CD8-positive, alpha-beta memory T cell (primary cell): ENCODE results near the gene CNTN2. TPM values are rescaled to one million over a fixed set of nuclear protein-coding genes. Genes with fewer than 3 reads are reported as not detected.
A peak's percentile ranks its signal among the peaks of the same experiment; 100 is the strongest.

ENCODE experiments used
- CTCF ChIA-PET: fragments of 350-600 bp; sonication (Branson Sonifier 250); formaldehyde crosslinking; loops from one replicate; lab custom pipeline; 2021; ENCODE audit warnings: antibody characterized with exemption; lab: Charles Lee
- POLR2A ChIA-PET: fragments of 350-600 bp; sonication (Branson Sonifier 250); formaldehyde crosslinking; loops from one replicate; lab custom pipeline; 2021; ENCODE audit warnings: antibody characterized with exemption; lab: Charles Lee
- DNase-seq, 5 donors: peaks; one replicate each; pipeline versions ENCODE4 v3.0.0 to v3.0.0-alpha.2; 2020 to 2022; ENCODE audit warnings: mixed read lengths in 1 of 5
- H3K27ac ChIP-seq: one replicate; pipeline ENCODE4 v1.7.0; 2013; ENCODE audit warnings: low read depth, mild to moderate bottlenecking, low read length, moderate library complexity
- H3K27me3 ChIP-seq: 2 replicates; pipeline ENCODE4 v1.7.0; 2013; ENCODE audit warnings: low read length, mild to moderate bottlenecking; ENCODE audit not compliant: insufficient read depth, poor library complexity, severe bottlenecking
- H3K36me3 ChIP-seq: 2 replicates; pipeline ENCODE4 v1.7.0; 2013; ENCODE audit warnings: mild to moderate bottlenecking, low read length, moderate library complexity; ENCODE audit not compliant: insufficient read depth
- H3K4me1 ChIP-seq: 2 replicates; pipeline ENCODE4 v1.7.0; 2013; ENCODE audit warnings: mild to moderate bottlenecking, low read length, moderate library complexity; ENCODE audit not compliant: insufficient read depth
- H3K4me3 ChIP-seq: 2 replicates; pipeline ENCODE4 v1.7.0; 2013; ENCODE audit warnings: mild to moderate bottlenecking, low read length
- H3K9me3 ChIP-seq: 2 replicates; pipeline ENCODE4 v1.7.0; 2013; ENCODE audit warnings: mild to moderate bottlenecking, low read length
- H3K27ac Mint-ChIP-seq, 8 donors: one replicate each; pipeline ENCODE4 v1.8.0; 2020 to 2021; ENCODE audit warnings: mixed read lengths in 8 of 8, mild to moderate bottlenecking in 6 of 8, inconsistent platforms in 3 of 8, moderate library complexity in 3 of 8
- H3K27me3 Mint-ChIP-seq, 2 donors: one replicate each; pipeline ENCODE4 v1.8.0; 2020 to 2021; ENCODE audit warnings: mixed read lengths in 2 of 2, mild to moderate bottlenecking in 1 of 2, moderate library complexity in 1 of 2
- H3K36me3 Mint-ChIP-seq, 3 donors: one replicate each; pipeline ENCODE4 v1.8.0; 2020 to 2021; ENCODE audit warnings: mixed read lengths in 3 of 3, inconsistent platforms in 1 of 3, mild to moderate bottlenecking in 1 of 3
- H3K4me1 Mint-ChIP-seq, 3 donors: one replicate each; pipeline ENCODE4 v1.8.0; 2020 to 2021; ENCODE audit warnings: mixed read lengths in 3 of 3, inconsistent platforms in 1 of 3, mild to moderate bottlenecking in 1 of 3
- H3K4me3 Mint-ChIP-seq, 7 donors: one replicate each; pipeline ENCODE4 v1.8.0; 2020 to 2021; ENCODE audit warnings: mixed read lengths in 7 of 7, mild to moderate bottlenecking in 6 of 7, moderate library complexity in 4 of 7, inconsistent platforms in 2 of 7
- H3K9me3 Mint-ChIP-seq, 5 donors: one replicate each; pipeline ENCODE4 v1.8.0; 2020 to 2022; ENCODE audit warnings: mixed read lengths in 5 of 5, mild to moderate bottlenecking in 3 of 5, moderate library complexity in 2 of 5, inconsistent platforms in 1 of 5
- polyA plus RNA-seq: library from polyadenylated mRNA; unstranded; fragments of 300-500 nt; fragmentation: Illumina TruSeq; gene quantifications from one replicate; pipeline ENCODE4 v1.2.3, GENCODE V29; 2021
- total RNA-seq, 2 experiments: library from RNA; stranded (reverse); gene quantifications; one replicate each; pipeline ENCODE4 v1.2.3, GENCODE V29; 2021

CNTN2 gene
- total and polyA plus RNA-seq, 3 experiments from 2014 or later = not detected

- Histone ChIP-seq H3K4me1 (no peaks in the 10 kb centered on the region), H3K27ac (no peak overlapping the region), H3K9me3 (no peaks in the 10 kb centered on the region), H3K36me3 (no peaks in the 10 kb centered on the region), H3K27me3 (no peaks in the 10 kb centered on the region), H3K4me3 (no peak overlapping the region)
- Mint-ChIP-seq H3K36me3 (no peaks in the 10 kb centered on the region), H3K9me3 (no peaks in the 10 kb centered on the region), H3K27ac (no peak overlapping the region), H3K4me1 (no peaks in the 10 kb centered on the region), H3K4me3 (no peak overlapping the region), H3K27me3 (peaks cover 4 to 30% of the 10 kb centered on the region in 2 donors)
- ChIA-PET POLR2A (no interaction called here), CTCF (no interaction called here)
- no peak for DNase-seq
Observed at GRCh38 chr1:205003358-205004131, 39.5 kb upstream of the CNTN2 start.

- H3K36me3 ChIP-seq = no peaks in the 10 kb centered on the region
- H3K4me1 ChIP-seq = no peaks in the 10 kb centered on the region
- Mint-ChIP-seq H3K36me3 (no peaks in the 10 kb centered on the region), H3K27ac (peak overlapping the region in 1 of 8 donors; percentile 34), H3K27me3 (peaks cover 6 to 30% of the 10 kb centered on the region in 2 donors), H3K4me1 (no peaks in the 10 kb centered on the region), H3K9me3 (no peaks in the 10 kb centered on the region), H3K4me3 (no peak overlapping the region)
- H3K27me3 ChIP-seq = no peaks in the 10 kb centered on the region
- no peak overlapping the region for H3K4me3 ChIP-seq
- H3K9me3 ChIP-seq = no peaks in the 10 kb centered on the region
- ChIA-PET POLR2A (no interaction called here), CTCF (no interaction called here)
- no peak overlapping the region for H3K27ac ChIP-seq
- DNase-seq = no peak
Observed at GRCh38 chr1:205004351-205004750, 38.7 kb upstream of the CNTN2 start.

GRCh38 chr1:205008896-205009295 lies 34.1 kb upstream of the CNTN2 start:
- no peaks in the 10 kb centered on the region for H3K9me3 ChIP-seq
- no peaks in the 10 kb centered on the region for H3K27me3 ChIP-seq
- Mint-ChIP-seq H3K27ac (no peak overlapping the region), H3K4me3 (no peak overlapping the region), H3K4me1 (no peaks in the 10 kb centered on the region), H3K36me3 (no peaks in the 10 kb centered on the region), H3K9me3 (no peaks in the 10 kb centered on the region), H3K27me3 (peaks cover 2 to 4% of the 10 kb centered on the region in 2 donors)
- H3K27ac ChIP-seq = no peak overlapping the region
- POLR2A ChIA-PET = no interaction called here
- CTCF ChIA-PET = no interaction called here
- no peak for DNase-seq
- no peaks in the 10 kb centered on the region for H3K36me3 ChIP-seq
- no peaks in the 10 kb centered on the region for H3K4me1 ChIP-seq
- H3K4me3 ChIP-seq = no peak overlapping the region

GRCh38 chr1:205009670-205010069 lies 33.3 kb upstream of the CNTN2 start:
- H3K27me3 ChIP-seq = no peaks in the 10 kb centered on the region
- H3K9me3 ChIP-seq = no peaks in the 10 kb centered on the region
- DNase-seq = no peak
- no peaks in the 10 kb centered on the region for H3K36me3 ChIP-seq
- ChIA-PET CTCF (no interaction called here), POLR2A (no interaction called here)
- H3K27ac Mint-ChIP-seq = no peak overlapping the region
- H3K4me3 ChIP-seq = no peak overlapping the region
- H3K27me3 Mint-ChIP-seq = peaks cover 2 to 4% of the 10 kb centered on the region in 2 donors
- no peak overlapping the region for H3K27ac ChIP-seq
- H3K4me1 ChIP-seq = no peaks in the 10 kb centered on the region
- H3K4me3 Mint-ChIP-seq = no peak overlapping the region
- H3K4me1 Mint-ChIP-seq = no peaks in the 10 kb centered on the region
- H3K9me3 Mint-ChIP-seq = no peaks in the 10 kb centered on the region
- H3K36me3 Mint-ChIP-seq = no peaks in the 10 kb centered on the region

GRCh38 chr1:205012391-205013140 lies 30.4 kb upstream of the CNTN2 start:
- no peaks in the 10 kb centered on the region for H3K36me3 ChIP-seq
- Mint-ChIP-seq H3K4me3 (no peak overlapping the region), H3K4me1 (no peaks in the 10 kb centered on the region), H3K9me3 (no peaks in the 10 kb centered on the region), H3K27me3 (peaks cover 0 to 2% of the 10 kb centered on the region in 2 donors), H3K27ac (no peak overlapping the region), H3K36me3 (no peaks in the 10 kb centered on the region)
- DNase-seq = no peak
- H3K4me3 ChIP-seq = no peak overlapping the region
- CTCF ChIA-PET = interaction anchor here (1.6 kb wide), 1 partner anchor 24 kb away, joined by 3 read pairs; no protein-coding TSS in a partner anchor
- POLR2A ChIA-PET = no interaction called here
- H3K4me1 ChIP-seq = no peaks in the 10 kb centered on the region
- no peaks in the 10 kb centered on the region for H3K9me3 ChIP-seq
- H3K27me3 ChIP-seq = no peaks in the 10 kb centered on the region
- no peak overlapping the region for H3K27ac ChIP-seq

- no peak overlapping the region for H3K27ac Mint-ChIP-seq
- Histone ChIP-seq H3K27ac (no peak overlapping the region), H3K27me3 (no peaks in the 10 kb centered on the region), H3K4me3 (no peak overlapping the region), H3K9me3 (no peaks in the 10 kb centered on the region), H3K4me1 (no peaks in the 10 kb centered on the region), H3K36me3 (no peaks in the 10 kb centered on the region)
- H3K27me3 Mint-ChIP-seq = peaks cover 3 to 5% of the 10 kb centered on the region in 2 donors
- POLR2A ChIA-PET = no interaction called here
- no peaks in the 10 kb centered on the region for H3K36me3 Mint-ChIP-seq
- no peaks in the 10 kb centered on the region for H3K9me3 Mint-ChIP-seq
- H3K4me3 Mint-ChIP-seq = no peak overlapping the region
- CTCF ChIA-PET = no interaction called here
- no peak for DNase-seq
- no peaks in the 10 kb centered on the region for H3K4me1 Mint-ChIP-seq
Observed at GRCh38 chr1:205013683-205014367, 29.2 kb upstream of the CNTN2 start.

- Histone ChIP-seq H3K36me3 (no peaks in the 10 kb centered on the region), H3K9me3 (no peaks in the 10 kb centered on the region), H3K27me3 (no peaks in the 10 kb centered on the region), H3K4me3 (no peak overlapping the region), H3K4me1 (no peaks in the 10 kb centered on the region), H3K27ac (no peak overlapping the region)
- no peaks in the 10 kb centered on the region for H3K9me3 Mint-ChIP-seq
- ChIA-PET POLR2A (no interaction called here), CTCF (no interaction called here)
- DNase-seq = no peak
- peaks cover 4 to 5% of the 10 kb centered on the region in 2 donors for H3K27me3 Mint-ChIP-seq
- H3K27ac Mint-ChIP-seq = peak overlapping the region in 1 of 8 donors; percentile 9
- no peaks in the 10 kb centered on the region for H3K36me3 Mint-ChIP-seq
- H3K4me1 Mint-ChIP-seq = no peaks in the 10 kb centered on the region
- no peak overlapping the region for H3K4me3 Mint-ChIP-seq
Observed at GRCh38 chr1:205014783-205015182, 28.2 kb upstream of the CNTN2 start.

GRCh38 chr1:205015241-205015640 lies 27.8 kb upstream of the CNTN2 start:
- no peak overlapping the region for H3K4me3 ChIP-seq
- ChIA-PET CTCF (no interaction called here), POLR2A (no interaction called here)
- Mint-ChIP-seq H3K4me1 (no peaks in the 10 kb centered on the region), H3K27ac (no peak overlapping the region), H3K36me3 (no peaks in the 10 kb centered on the region), H3K27me3 (peaks cover 6 to 9% of the 10 kb centered on the region in 2 donors), H3K9me3 (no peaks in the 10 kb centered on the region), H3K4me3 (no peak overlapping the region)
- H3K27me3 ChIP-seq = no peaks in the 10 kb centered on the region
- H3K36me3 ChIP-seq = no peaks in the 10 kb centered on the region
- no peaks in the 10 kb centered on the region for H3K9me3 ChIP-seq
- H3K27ac ChIP-seq = no peak overlapping the region
- DNase-seq = no peak
- H3K4me1 ChIP-seq = no peaks in the 10 kb centered on the region
